Kidney epithelial cell (primary cell): Measurements from ENCODE around the gene UNK. TPM values are rescaled to one million over a fixed set of nuclear protein-coding genes. Genes with fewer than 3 reads are reported as not detected.
A peak's percentile ranks its signal among the peaks of the same experiment; 100 is the strongest.

Source experiments
- DNase-seq: peaks from one replicate; pipeline ENCODE4 v3.0.0-alpha.2; 2010; ENCODE audit warnings: low read depth
- H3K27me3 ChIP-seq: 2 replicates; pipeline ENCODE4 v1.6.0; 2011; ENCODE audit warnings: low read length; ENCODE audit not compliant: control insufficient read depth, insufficient read depth
- H3K36me3 ChIP-seq: 2 replicates; pipeline ENCODE4 v1.5.1; 2011; ENCODE audit warnings: low read length; ENCODE audit not compliant: control insufficient read depth, insufficient read depth
- H3K4me3 ChIP-seq: 2 replicates; pipeline ENCODE4 v1.5.1; 2011; ENCODE audit warnings: low read depth, mild to moderate bottlenecking, control low read depth, low read length
- CTCF ChIP-seq: IDR thresholded peaks from 2 replicates; pipeline ENCODE4 v1.5.1; 2011; ENCODE audit warnings: mild to moderate bottlenecking, moderate library complexity, low read length, control low read depth, inconsistent platforms; ENCODE audit not compliant: insufficient read depth, poor library complexity, severe bottlenecking
- total RNA-seq: library from RNA; depleted of rRNA; stranded (reverse); fragments of >200 nt; gene quantifications from 2 replicates; pipeline ENCODE4 v1.2.3, GENCODE V29; 2015

Gene UNK
- total RNA-seq, 1 donor from 2014 or later: 18.6 TPM

- no peak for DNase-seq
- Histone ChIP-seq H3K4me3 (peak overlapping the region; percentile 91), H3K36me3 (peaks cover 4% of the 10 kb centered on the region), H3K27me3 (no peaks in the 10 kb centered on the region)
- TF ChIP-seq CTCF: peak; percentile 54
Observed at GRCh38 chr17:75778861-75779249, 5.8 kb upstream of the UNK start.

- peaks cover 4% of the 10 kb centered on the region for H3K36me3 ChIP-seq
- TF ChIP-seq CTCF: no peak
- no peaks in the 10 kb centered on the region for H3K27me3 ChIP-seq
- DNase-seq: peak; percentile 98
- peak overlapping the region; percentile 91 for H3K4me3 ChIP-seq
Observed at GRCh38 chr17:75779250-75779986, 5.2 kb upstream of the UNK start.

GRCh38 chr17:75779987-75780889 lies 4.4 kb upstream of the UNK start:
- Histone ChIP-seq H3K27me3 (no peaks in the 10 kb centered on the region), H3K4me3 (no peak overlapping the region), H3K36me3 (peaks cover 4% of the 10 kb centered on the region)
- no peak for TF ChIP-seq CTCF
- DNase-seq: no peak

- DNase-seq: no peak
- peak; percentile 70 for TF ChIP-seq CTCF
- no peak overlapping the region for H3K4me3 ChIP-seq
- no peaks in the 10 kb centered on the region for H3K27me3 ChIP-seq
- peaks cover 4% of the 10 kb centered on the region for H3K36me3 ChIP-seq
Observed at GRCh38 chr17:75783069-75783783, 1.4 kb upstream of the UNK start.

GRCh38 chr17:75783803-75784472 lies 668 bp upstream of the UNK start:
- H3K27me3 ChIP-seq: no peaks in the 10 kb centered on the region
- no peak for TF ChIP-seq CTCF
- DNase-seq: no peak
- peak overlapping the region; percentile 70 for H3K4me3 ChIP-seq
- no peaks in the 10 kb centered on the region for H3K36me3 ChIP-seq
